Medulla oblongata (tissue), 1 donor: ENCODE data around the gene SLC9C2.

ENCODE experiments used
- DNase-seq: peaks from one replicate; pipeline ENCODE4 v3.0.0-alpha.2; 2015; ENCODE audit errors: extremely low spot score

SLC9C2 gene

DNA sequence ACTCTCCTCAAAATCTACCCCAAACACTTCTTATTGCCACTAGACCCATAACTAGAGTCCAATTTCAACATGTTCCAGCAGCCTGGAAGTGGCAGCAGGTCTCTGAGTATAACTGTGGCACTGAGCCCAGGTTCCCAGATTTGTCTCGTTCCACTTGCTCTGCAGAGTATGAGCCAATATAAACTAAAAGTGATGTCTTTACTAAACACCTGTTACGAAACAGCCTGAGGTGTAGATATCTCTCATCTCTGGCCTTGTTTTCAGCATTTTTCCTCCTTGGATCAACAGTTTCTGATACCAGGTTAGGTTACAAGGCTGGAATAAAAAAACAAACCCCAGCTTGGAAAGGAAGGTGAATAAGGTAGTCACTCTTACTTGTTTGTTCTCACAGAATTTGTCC is 150.9 kb downstream of the SLC9C2 start:
- peak; percentile 60 for DNase-seq
